H9 (cell line): ENCODE results near the gene NAGA. TPM values are rescaled to one million over a fixed set of nuclear protein-coding genes. Genes with fewer than 3 reads are reported as not detected.

Source experiments
- DNase-seq: peaks from one replicate; pipeline ENCODE4 v3.0.0-alpha.2; 2017
- H2AFZ ChIP-seq: one replicate; pipeline ENCODE4 v1.6.1; 2013; ENCODE audit warnings: mild to moderate bottlenecking, low read length, control low read depth, moderate library complexity
- H2AK5ac ChIP-seq: 2 replicates; pipeline ENCODE4 v1.6.1; 2013; ENCODE audit warnings: low read length, control low read depth, mixed read lengths; ENCODE audit not compliant: insufficient read length
- H2BK120ac ChIP-seq: one replicate; pipeline ENCODE4 v1.6.1; 2013; ENCODE audit warnings: low read depth, mild to moderate bottlenecking, low read length, control low read depth, inconsistent platforms; ENCODE audit not compliant: poor library complexity, severe bottlenecking
- H2BK12ac ChIP-seq: 2 replicates; pipeline ENCODE4 v1.6.1; 2013; ENCODE audit warnings: low read length, control low read depth, mixed read lengths, low read depth; ENCODE audit not compliant: insufficient read length
- H2BK15ac ChIP-seq: 2 replicates; pipeline ENCODE4 v1.6.1; 2013; ENCODE audit warnings: low read depth, low read length, control low read depth
- H2BK20ac ChIP-seq: one replicate; pipeline ENCODE4 v1.6.1; 2013; ENCODE audit warnings: low read depth, mild to moderate bottlenecking, low read length, control low read depth, inconsistent platforms; ENCODE audit not compliant: poor library complexity, severe bottlenecking
- H2BK5ac ChIP-seq: 2 replicates; pipeline ENCODE4 v1.6.1; 2013; ENCODE audit warnings: low read length, control low read depth, mixed read lengths; ENCODE audit not compliant: insufficient read length
- H3K14ac ChIP-seq: 2 replicates; pipeline ENCODE4 v1.6.1; 2013; ENCODE audit warnings: low read length, control low read depth; ENCODE audit not compliant: insufficient read depth
- H3K18ac ChIP-seq: 2 replicates; pipeline ENCODE4 v1.6.1; 2013; ENCODE audit warnings: low read depth, mild to moderate bottlenecking, mixed read lengths, low read length, control low read depth; ENCODE audit not compliant: insufficient read length
- H3K23ac ChIP-seq: 2 replicates; pipeline ENCODE4 v1.6.1; 2013; ENCODE audit warnings: low read length, control low read depth, mixed read lengths, low read depth; ENCODE audit not compliant: insufficient read length
- H3K23me2 ChIP-seq: 2 replicates; pipeline ENCODE4 v1.6.1; 2013; ENCODE audit warnings: low read depth, mild to moderate bottlenecking, mixed read lengths, low read length, control low read depth; ENCODE audit not compliant: insufficient read length, poor library complexity, severe bottlenecking
- H3K27ac ChIP-seq: 2 replicates; pipeline ENCODE4 v1.5.1; 2013; ENCODE audit warnings: low read length, control low read depth, mixed read lengths, low read depth; ENCODE audit not compliant: insufficient read length
- H3K27me3 ChIP-seq: 2 replicates; pipeline ENCODE4 v1.6.1; 2013; ENCODE audit warnings: low read length, control low read depth, inconsistent platforms; ENCODE audit not compliant: insufficient read depth
- H3K4ac ChIP-seq: 2 replicates; pipeline ENCODE4 v1.6.1; 2013; ENCODE audit warnings: low read depth, mild to moderate bottlenecking, control low read depth, inconsistent platforms, low read length, moderate library complexity
- H3K4me1 ChIP-seq: 2 replicates; pipeline ENCODE4 v1.6.1; 2013; ENCODE audit warnings: low read length, control low read depth, inconsistent platforms; ENCODE audit not compliant: insufficient read depth
- H3K4me2 ChIP-seq: 2 replicates; pipeline ENCODE4 v1.6.1; 2013; ENCODE audit warnings: low read length, control low read depth, mixed read lengths; ENCODE audit not compliant: insufficient read length, insufficient read depth
- H3K56ac ChIP-seq: 2 replicates; pipeline ENCODE4 v1.6.1; 2013; ENCODE audit warnings: low read depth, mild to moderate bottlenecking, mixed read lengths, low read length, control low read depth; ENCODE audit not compliant: insufficient read length
- H3K79me1 ChIP-seq: 2 replicates; pipeline ENCODE4 v1.6.1; 2013; ENCODE audit warnings: low read depth, mild to moderate bottlenecking, moderate library complexity, low read length, control low read depth, inconsistent platforms; ENCODE audit not compliant: insufficient read depth, poor library complexity, severe bottlenecking
- H3K79me2 ChIP-seq: 2 replicates; pipeline ENCODE4 v1.6.1; 2013; ENCODE audit warnings: low read length, control low read depth, inconsistent platforms; ENCODE audit not compliant: insufficient read depth
- H3K9ac ChIP-seq: 2 replicates; pipeline ENCODE4 v1.6.1; 2013; ENCODE audit warnings: low read length, control low read depth, mixed read lengths; ENCODE audit not compliant: insufficient read length; ENCODE audit errors: extremely low read depth
- H3K9me3 ChIP-seq: one replicate; pipeline ENCODE4 v1.6.1; 2013; ENCODE audit warnings: low read depth, low read length, inconsistent platforms; ENCODE audit not compliant: control insufficient read depth
- H3T11ph ChIP-seq: one replicate; pipeline ENCODE4 v1.6.1; 2013; ENCODE audit warnings: mild to moderate bottlenecking, low read length, control low read depth, inconsistent platforms
- H4K20me1 ChIP-seq: one replicate; pipeline ENCODE4 v1.6.1; 2013; ENCODE audit not compliant: control insufficient read depth, insufficient read length, insufficient read depth
- H4K5ac ChIP-seq: 2 replicates; pipeline ENCODE4 v1.6.1; 2013; ENCODE audit warnings: low read depth, mild to moderate bottlenecking, mixed read lengths, low read length, control low read depth; ENCODE audit not compliant: insufficient read length
- H4K8ac ChIP-seq: replicated peaks from 2 replicates; pipeline ENCODE4 v1.6.1; 2013; ENCODE audit warnings: low read length, control low read depth, mixed read lengths, low read depth; ENCODE audit not compliant: insufficient read length
- H4K91ac ChIP-seq: 2 replicates; pipeline ENCODE4 v1.6.1; 2013; ENCODE audit warnings: low read depth, mild to moderate bottlenecking, moderate library complexity, mixed read lengths, low read length, control low read depth; ENCODE audit not compliant: insufficient read length
- H3K27ac Mint-ChIP-seq, 3 experiments: 2 replicates in 2 of 3; 3 replicates in 1 of 3; pipeline ENCODE4 v1.8.0; 2020 to 2021; ENCODE audit warnings: mixed read lengths in 3 of 3, mild to moderate bottlenecking in 1 of 3, moderate library complexity in 1 of 3
- H3K27me3 Mint-ChIP-seq: 2 replicates; pipeline ENCODE4 v1.8.0; 2021; ENCODE audit warnings: low read depth, mild to moderate bottlenecking, moderate library complexity, mixed read lengths
- H3K36me3 Mint-ChIP-seq, 3 experiments: 2 replicates in 2 of 3; 3 replicates in 1 of 3; pipeline ENCODE4 v1.8.0; 2020 to 2021; ENCODE audit warnings: low read depth in 3 of 3, mixed read lengths in 3 of 3; ENCODE audit not compliant: insufficient read depth in 1 of 3
- H3K4me1 Mint-ChIP-seq, 2 experiments: 2 replicates each; pipeline ENCODE4 v1.8.0; 2020; ENCODE audit warnings: mixed read lengths in 2 of 2
- H3K4me3 Mint-ChIP-seq, 2 experiments: 2 replicates in 1 of 2; 3 replicates in 1 of 2; pipeline ENCODE4 v1.8.0; 2020 to 2021; ENCODE audit warnings: mild to moderate bottlenecking in 2 of 2, mixed read lengths in 2 of 2, moderate library complexity in 1 of 2
- H3K9me3 Mint-ChIP-seq, 2 experiments: 2 replicates in 1 of 2; 3 replicates in 1 of 2; pipeline ENCODE4 v1.8.0; 2020; ENCODE audit warnings: mild to moderate bottlenecking in 2 of 2, mixed read lengths in 2 of 2, moderate library complexity in 1 of 2
- WGBS: extraction: QIAGEN DNeasy Blood & Tissue Kit; methylation state at CpG from one replicate; pipeline ENCODE4 v1.1.7; 2013; ENCODE audit warnings: missing lambda C conversion rate, low lambda C conversion rate, mixed read lengths; ENCODE audit not compliant: insufficient read length; ENCODE audit errors: extremely low coverage; 5-methylcytosine and 5-hydroxymethylcytosine counted together
- total RNA-seq: library from RNA; stranded (reverse); gene quantifications from 2 replicates; pipeline ENCODE4 v1.2.1, GENCODE V29; 2021
- TF ChIP-seq, protein P1 (sequence below): fragments of 200-600 bp; sonication (generic); conservative IDR thresholded peaks from 3 replicates; pipeline ENCODE4 v1.8.0; 2021; ENCODE audit warnings: antibody characterized with exemption, mild to moderate bottlenecking

Gene NAGA
- total RNA-seq, 1 experiment from 2014 or later, result 16.1 TPM

DNA sequence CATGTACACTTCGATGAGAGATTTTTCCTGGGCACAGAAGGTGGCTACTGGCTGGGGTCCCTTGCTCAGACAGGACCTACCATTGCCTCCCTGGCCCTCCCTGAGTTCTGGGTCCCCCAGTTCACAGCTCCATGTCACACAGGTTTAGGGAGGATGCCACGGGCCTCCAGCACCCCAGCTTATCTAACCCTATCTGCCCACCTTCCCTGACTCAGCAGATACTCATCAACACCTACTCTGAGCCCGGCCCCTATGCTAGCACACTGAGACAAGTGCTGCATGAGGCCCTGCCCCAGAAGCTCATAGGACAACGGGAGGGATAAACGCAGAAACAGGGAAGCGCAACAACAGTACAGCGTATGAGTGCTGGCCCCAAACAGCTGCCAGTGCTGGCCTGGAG is 9.6 kb downstream of the NAGA start:
- no peak overlapping the region for H3K4me3 Mint-ChIP-seq
- TF ChIP-seq, protein P1, sequence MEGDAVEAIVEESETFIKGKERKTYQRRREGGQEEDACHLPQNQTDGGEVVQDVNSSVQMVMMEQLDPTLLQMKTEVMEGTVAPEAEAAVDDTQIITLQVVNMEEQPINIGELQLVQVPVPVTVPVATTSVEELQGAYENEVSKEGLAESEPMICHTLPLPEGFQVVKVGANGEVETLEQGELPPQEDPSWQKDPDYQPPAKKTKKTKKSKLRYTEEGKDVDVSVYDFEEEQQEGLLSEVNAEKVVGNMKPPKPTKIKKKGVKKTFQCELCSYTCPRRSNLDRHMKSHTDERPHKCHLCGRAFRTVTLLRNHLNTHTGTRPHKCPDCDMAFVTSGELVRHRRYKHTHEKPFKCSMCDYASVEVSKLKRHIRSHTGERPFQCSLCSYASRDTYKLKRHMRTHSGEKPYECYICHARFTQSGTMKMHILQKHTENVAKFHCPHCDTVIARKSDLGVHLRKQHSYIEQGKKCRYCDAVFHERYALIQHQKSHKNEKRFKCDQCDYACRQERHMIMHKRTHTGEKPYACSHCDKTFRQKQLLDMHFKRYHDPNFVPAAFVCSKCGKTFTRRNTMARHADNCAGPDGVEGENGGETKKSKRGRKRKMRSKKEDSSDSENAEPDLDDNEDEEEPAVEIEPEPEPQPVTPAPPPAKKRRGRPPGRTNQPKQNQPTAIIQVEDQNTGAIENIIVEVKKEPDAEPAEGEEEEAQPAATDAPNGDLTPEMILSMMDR, result no peak

More for the DNA sequence above, 9.6 kb downstream of the NAGA start:
- H3K79me2 ChIP-seq, result no peaks in the 10 kb centered on the region
- H2AK5ac ChIP-seq, result no peak overlapping the region
- H2AFZ ChIP-seq, result no peak overlapping the region
- H3K79me1 ChIP-seq, result no peaks in the 10 kb centered on the region
- peaks cover 7% of the 10 kb centered on the region for H3K27me3 Mint-ChIP-seq
- no peak overlapping the region for H2BK15ac ChIP-seq
- no peak overlapping the region for H4K8ac ChIP-seq
- no peak overlapping the region for H4K91ac ChIP-seq
- no peak overlapping the region for H3K23ac ChIP-seq
- H3K4me1 Mint-ChIP-seq, result peaks cover 13% of the 10 kb centered on the region in 2 experiments
- peaks cover 5% of the 10 kb centered on the region for H4K20me1 ChIP-seq
- peak overlapping the region in 1 of 3 experiments; percentile 23; a peak in 1 of 7 replicates for H3K27ac Mint-ChIP-seq
- H3K36me3 Mint-ChIP-seq, result peaks cover 39 to 68% (median 65%) of the 10 kb centered on the region in 3 experiments
- no peak overlapping the region for H3T11ph ChIP-seq
- no peak overlapping the region for H3K27ac ChIP-seq
- H3K14ac ChIP-seq, result no peak overlapping the region
- WGBS, result no CpG with 5 or more reads among the region's 7 CpGs
- no peak overlapping the region for H3K56ac ChIP-seq
- H3K27me3 ChIP-seq, result no peaks in the 10 kb centered on the region
- H3K4me2 ChIP-seq, result no peak overlapping the region
- H2BK12ac ChIP-seq, result no peak overlapping the region
- H2BK120ac ChIP-seq, result no peak overlapping the region
- no peak overlapping the region for H2BK20ac ChIP-seq
- peaks cover 19 to 20% of the 10 kb centered on the region in 2 experiments for H3K9me3 Mint-ChIP-seq
- no peak for DNase-seq
- H3K9me3 ChIP-seq, result no peaks in the 10 kb centered on the region
- H3K4ac ChIP-seq, result no peak overlapping the region
- H4K5ac ChIP-seq, result no peak overlapping the region
- H2BK5ac ChIP-seq, result no peak overlapping the region
- H3K9ac ChIP-seq, result no peak overlapping the region
- peaks cover 10% of the 10 kb centered on the region; the same call in 1 of the 2 replicates for H3K4me1 ChIP-seq
- no peaks in the 10 kb centered on the region for H3K23me2 ChIP-seq
- no peak overlapping the region for H3K18ac ChIP-seq
